ENCODE data around the gene DYNLRB1.
"Not testable (repeated sequence)": the region's sequence is repeated elsewhere in the genome, so short reads cannot be mapped to it uniquely, and the experiment has no call there.

The DYNLRB1 gene

DNA sequence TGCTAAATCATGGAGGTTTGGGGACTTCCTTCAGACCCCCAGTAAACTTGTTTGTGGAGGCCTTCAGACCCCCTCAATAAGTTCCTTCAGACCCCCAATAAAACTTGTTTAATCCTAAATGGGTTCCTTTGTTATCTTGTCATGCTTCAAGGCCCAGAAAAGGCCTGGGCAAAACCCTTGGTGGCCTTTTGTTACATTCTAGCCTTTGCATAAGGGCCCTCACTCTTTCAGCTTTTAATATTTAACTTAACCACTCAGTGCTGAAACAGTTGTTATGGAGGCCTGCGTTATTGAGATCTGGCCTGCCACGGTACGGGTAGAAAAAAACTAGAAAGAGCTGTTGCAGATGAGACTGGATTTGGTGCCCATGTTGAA is 4.3 kb upstream of the DYNLRB1 start:
- no peak for DNase-seq (ENCODE audit: low read depth in 2 of 2, low spot score in 1 of 2)

DNA sequence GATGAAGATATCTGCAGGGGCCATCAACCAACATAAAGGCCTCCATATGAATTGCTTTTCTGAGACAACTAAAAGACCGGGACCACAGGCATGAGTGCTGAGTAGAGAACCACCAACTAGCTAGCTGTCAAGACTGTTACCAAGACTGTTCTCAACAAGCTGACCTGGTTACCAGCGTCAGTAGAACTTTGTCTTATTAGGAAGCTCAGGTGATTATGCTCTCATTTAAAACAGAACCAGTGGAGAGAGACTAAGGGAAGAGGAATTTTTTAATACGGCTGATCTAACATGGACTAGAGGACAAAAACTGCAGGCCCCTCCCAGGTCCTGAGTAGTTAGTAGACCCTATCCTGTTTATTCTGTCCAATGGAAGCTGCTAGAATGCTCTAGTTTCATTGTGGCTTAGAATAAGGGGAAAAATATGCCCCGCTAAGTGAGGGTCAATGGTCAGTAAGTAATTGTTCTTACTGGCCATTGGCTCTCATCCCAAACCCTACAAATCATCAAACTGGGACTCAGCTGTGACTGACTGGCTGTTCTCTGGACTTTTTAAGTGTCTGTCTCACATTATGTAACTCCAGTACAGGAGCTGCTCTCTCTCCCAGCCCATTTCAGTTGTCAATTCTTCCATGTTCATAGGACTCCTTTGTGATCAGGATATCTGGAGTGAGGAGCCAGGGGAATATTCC is 3.8 kb upstream of the DYNLRB1 start:
- no peak for DNase-seq (ENCODE audit: low read depth in 2 of 2, low spot score in 1 of 2)

DNA sequence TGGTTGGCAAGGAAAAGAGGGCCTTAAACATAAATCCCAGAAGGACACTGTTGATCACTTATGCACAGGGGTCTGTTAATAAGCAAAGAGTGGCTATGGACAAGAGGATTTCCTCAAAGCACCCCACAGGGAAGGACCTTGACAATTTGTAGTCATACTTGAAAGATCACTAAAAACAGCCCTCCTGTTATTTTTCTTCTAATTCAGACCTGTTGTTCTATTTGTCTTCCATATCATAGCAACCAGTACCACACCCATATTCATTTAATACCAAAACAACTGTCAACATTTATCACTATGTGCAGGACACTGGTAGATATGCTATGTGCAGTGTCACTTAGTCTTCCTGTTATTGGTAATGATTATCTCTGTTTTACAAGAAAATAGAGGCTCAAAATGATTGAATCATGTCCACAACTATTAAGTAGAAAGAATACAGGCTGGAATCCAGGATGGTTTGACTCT is 3.2 kb upstream of the DYNLRB1 start:
- DNase-seq (ENCODE audit: low read depth in 2 of 2, low spot score in 1 of 2) = no peak

DNA sequence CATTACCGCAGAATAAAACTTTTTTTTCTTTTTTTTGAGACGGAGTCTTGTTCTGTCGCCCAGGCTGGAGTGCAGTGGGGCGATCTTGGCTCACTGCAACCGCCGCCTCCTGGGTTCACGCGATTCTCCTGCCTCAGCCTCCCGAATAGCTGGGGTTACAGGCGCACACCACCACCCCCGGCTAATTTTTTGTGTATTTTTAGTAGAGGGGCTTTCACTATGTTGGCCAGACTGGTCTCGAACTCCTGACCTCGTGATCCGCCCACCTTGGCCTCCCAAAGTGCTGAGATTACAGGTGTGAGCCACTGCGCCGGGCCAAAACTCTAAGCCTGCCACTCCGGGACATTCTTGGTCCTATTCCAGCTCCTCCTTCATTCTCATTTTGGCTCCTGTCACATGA is 2.2 kb upstream of the DYNLRB1 start:
- not testable (repeated sequence) for DNase-seq (ENCODE audit: low read depth in 2 of 2, low spot score in 1 of 2)

DNA sequence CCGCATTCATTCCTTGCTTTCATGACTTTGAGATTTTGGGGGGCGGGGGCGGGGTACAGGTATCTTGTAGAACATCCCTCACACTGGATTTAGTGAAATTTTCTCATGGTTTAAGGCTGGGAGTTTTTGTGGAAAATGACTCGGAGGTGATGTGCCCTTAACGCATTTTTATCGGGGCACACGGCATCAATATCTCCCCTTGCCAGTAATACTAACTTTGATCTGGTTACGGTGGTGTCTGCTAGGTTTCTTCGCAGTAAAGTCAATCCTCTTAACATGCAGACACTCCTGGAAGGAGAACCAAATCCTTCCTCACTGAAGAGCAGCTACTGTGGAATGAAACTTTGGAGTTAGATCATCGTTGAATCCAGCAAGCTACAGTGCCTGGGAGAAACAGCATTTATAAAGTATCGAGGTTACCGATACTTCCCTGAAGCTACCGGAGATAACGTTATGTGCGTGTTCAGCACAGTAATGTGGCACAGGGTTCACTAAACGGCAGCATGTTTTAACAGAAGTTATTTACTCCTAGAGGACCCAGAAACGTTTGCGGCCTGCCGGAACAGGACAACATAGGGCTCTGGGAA is 1.2 kb upstream of the DYNLRB1 start:
- DNase-seq (ENCODE audit: low read depth in 2 of 2, low spot score in 1 of 2) = no peak

DNA sequence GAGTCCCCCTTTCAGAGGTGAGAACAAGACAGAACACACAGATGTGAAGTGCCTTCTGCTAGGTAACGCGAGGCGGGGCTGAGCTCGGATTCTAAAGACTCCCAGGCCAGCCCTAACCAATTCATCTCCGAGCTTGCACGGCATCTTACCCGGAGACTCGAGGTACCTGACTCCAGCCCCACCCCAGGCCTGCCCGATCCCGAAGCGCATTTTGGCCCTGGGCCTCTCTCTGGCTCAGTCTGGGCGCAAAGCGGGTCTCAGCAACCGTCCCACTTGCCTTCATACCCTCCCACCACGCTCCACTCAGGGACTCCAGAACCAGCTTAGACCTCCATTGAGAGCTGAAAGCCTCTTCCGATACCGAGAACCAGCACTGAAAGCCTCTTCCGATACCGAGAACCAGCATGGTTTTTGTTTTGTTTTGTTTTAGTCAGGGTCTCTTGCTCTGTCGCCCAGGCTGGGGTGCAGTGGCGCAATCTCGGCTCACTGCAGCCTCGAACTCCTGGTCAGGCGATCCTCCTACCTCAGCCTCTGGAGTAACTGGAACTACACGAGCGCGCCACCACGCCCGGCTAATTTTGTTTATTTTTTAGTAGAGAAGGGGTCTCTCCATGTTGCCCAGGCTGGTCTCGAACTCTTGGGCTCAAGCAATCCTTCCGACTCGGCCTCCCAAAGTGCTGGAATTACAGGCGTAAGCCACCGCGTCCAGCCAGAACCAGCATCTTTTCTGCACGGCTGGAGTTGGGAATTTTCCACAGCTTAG is 557 bp upstream of the DYNLRB1 start:
- DNase-seq (ENCODE audit: low read depth in 2 of 2, low spot score in 1 of 2) = peak; percentile 28 to 37

DNA sequence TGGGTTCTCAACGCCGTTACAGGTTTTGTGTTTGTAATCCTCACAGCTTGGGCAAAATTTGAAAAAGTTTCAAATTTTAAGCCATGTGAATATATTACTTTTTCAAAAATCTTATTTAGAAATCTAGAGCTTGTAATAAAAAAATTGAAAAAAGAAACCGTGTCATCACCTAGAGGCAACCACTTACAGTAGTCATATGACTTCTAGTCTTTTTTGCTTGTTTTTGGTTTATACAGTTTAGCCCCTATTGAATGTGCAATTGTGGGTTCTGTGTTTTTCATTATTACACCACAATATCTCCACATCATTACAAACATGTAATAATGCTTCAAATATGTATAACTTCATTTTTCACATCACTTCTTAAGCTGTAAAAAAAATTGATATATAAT is 888 bp downstream of the DYNLRB1 start:
- no peak for DNase-seq (ENCODE audit: low read depth in 2 of 2, low spot score in 1 of 2)

DNA sequence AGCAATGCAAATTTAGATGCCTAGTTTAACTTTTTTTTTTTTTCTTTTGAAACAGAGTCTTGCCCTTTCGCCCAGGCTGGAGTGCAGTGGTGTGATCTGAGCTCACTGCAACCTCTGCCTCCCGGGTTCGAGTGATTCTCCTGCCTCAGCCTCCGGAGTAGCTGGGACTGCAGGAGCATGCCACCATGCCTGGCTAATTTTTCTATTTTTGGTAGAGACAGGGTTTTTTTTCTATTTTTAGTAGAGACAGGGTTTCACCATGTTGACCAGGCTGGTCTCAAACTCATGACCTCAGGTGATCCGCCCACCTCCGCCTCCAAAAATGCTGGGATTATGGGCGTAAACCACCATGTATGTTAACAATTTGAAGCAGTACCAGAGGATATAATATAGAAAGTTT is 2.6 kb downstream of the DYNLRB1 start:
- not testable (repeated sequence) for DNase-seq (ENCODE audit: low read depth in 2 of 2, low spot score in 1 of 2)

DNA sequence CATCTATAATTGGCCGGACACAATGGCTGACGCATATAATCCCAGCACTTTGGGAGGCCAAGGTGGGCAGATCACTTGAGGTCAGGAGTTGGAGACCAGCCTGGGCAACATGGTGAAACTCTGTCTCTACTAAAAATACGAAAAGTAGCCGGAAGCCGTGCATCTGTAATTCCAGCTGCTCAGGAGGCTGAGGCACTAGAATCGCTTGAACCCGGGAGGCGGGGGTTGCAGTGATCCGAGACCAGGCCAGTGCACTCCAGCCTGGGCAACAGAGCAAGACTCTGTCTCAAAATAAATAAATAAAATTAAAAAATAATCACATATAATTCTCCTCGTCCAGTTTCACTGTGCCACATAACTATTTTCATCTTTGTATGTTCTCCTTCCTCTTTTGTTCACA is 3.6 kb downstream of the DYNLRB1 start:
- not testable (repeated sequence) for DNase-seq (ENCODE audit: low read depth in 2 of 2, low spot score in 1 of 2)

DNA sequence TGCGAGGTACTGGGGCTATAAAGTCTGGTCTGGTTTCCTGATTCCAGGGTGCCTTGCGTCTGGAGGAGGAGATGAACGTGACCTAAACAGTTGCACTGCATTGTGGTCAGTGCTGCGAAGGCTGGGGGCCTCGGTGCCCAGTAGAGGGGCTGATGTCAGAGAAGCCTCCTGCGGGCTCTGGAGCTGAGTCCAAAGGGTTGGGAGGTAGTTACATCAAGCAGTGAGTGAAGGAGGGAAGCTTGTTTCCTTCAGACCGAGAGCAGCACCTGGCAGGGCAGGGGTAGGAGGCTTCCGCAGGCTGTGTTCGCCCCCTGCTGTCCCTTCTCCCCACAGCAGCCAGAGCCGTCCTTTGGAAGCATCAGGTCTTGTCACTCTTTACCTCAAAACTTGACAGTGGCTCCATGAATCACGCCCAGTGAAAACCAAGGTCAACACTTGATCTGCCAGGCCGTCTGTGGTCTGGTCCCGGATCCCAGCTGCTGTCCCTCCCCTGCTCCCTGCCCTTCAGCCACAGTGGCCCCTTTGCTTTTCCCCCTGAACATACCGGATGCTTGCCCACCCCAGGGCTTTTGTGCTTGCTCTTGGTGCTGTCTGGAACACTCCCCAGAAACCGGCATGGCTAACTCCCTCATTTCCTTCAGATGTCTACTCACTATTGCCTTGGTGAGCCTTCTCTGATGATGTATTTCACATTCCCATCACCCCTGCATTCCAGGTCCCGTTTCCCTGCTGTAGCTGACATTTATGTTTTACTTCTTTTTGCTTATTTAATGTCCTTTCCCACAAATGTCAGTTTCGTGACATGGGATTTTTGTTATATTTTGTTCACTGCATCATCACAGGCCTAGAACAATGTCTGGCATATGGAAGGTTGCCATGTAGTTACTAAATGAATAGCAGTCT is 7.0 kb downstream of the DYNLRB1 start:
- DNase-seq (ENCODE audit: low read depth in 2 of 2, low spot score in 1 of 2) = no peak

DNA sequence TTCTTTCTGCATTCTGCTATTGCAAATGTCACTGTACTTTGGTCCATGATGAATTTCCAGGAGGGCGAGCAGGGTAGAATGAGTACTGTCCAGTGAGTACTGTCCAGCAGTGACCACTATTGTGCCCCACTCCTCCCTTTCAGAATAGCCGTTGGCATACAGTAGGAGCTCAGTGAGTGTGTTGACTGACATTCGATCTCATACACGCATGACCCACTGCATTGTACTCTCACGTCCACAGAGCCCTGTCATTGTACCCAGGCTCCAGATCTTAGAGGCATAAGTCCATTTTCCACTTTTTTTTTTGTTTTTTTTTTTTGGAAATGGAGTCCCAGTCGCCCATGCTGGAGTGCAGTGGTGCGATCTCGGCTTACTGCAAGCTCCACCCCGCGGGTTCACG is 8.2 kb downstream of the DYNLRB1 start:
- no peak for DNase-seq (ENCODE audit: low read depth in 2 of 2, low spot score in 1 of 2)

DNA sequence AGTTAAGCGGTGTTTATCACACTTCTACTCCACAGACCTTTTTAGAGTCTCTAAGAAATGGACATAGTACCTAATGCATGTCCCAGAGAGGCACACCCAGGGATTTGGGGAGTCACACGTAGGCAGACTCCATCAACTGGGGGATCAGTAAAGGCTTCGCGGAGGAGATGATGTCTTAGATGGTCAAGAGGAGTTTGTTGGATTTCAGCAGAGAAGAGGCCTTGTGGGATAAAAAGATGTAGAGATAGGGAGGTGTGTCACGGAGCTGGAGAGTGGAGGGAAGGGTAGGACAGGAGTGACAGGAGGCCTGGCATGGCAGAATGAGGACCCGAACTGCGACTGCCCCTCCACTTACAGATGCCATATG is 9.1 kb downstream of the DYNLRB1 start:
- no peak for DNase-seq (ENCODE audit: low read depth in 2 of 2, low spot score in 1 of 2)

DNA sequence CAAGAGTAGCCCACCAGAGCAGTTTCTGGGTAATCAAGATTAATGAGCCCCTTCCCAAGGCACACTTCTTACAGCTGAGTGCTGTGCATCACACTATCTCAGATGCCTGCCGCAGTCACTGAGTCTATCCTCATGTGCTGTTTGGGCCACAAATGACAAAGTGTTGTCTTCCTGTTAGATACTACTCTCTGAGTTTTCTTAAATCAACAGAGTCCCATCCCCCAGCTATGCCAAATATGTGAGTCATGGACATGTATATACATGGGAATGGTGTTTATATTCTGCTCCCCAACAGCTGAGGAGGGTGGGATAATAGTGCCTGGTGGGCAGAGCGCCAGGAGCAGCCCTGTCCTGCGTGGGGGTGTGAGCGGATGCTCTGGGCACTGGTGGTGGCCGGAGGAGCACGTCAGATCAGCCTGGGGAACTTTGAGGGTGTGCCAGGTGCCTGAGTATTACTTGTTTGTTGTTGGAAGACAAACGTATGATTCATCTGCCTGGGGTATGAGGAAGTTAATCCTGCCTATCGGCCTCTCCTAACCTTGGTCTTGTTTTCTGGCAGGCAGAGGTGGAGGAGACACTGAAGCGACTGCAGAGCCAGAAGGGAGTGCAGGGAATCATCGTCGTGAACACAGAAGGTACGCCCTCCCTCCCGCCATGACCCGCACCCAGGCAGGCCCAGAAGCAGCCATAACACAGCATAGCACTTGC is 9.6 kb downstream of the DYNLRB1 start:
- DNase-seq (ENCODE audit: low read depth in 2 of 2, low spot score in 1 of 2) = no peak

DNA sequence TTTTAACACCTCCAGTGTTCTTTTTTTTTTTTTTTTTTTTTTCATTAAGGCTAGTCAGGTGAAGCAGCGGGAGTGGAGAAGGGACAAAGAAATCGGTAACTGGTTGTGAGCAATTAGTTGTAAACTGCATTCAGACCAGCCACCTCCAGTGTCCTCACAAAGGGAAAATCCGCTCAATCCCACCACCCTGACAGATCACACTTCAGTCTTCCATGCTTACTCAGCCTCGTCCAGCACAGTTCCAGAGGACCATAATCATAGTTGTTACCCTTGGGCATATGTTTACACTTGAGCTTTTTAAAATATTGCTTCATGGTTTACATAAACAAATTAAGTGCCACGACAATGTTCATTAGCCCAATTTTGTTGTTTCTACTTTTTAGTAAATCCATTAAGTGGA is 10.2 kb downstream of the DYNLRB1 start:
- no peak for DNase-seq (ENCODE audit: low read depth in 2 of 2, low spot score in 1 of 2)

DNA sequence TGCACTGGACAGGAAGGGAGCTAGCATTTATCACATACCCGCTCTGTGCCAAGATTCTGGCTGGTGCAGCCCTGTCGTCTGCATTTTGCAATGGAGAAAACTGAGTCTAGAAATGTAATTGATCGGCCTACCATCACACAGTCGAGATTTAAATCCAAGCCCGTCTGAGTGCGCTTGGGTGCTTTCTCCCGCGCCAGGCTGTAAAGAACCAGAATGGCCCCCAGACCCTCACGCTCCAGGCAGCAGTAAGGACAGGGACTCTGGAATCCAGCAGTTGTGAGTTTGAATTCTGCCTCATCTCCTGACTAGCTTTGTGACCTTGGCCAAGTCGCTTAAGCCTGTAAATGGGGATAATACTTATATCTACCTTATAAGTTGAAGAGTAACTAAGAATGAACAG is 10.8 kb downstream of the DYNLRB1 start:
- no peak for DNase-seq (ENCODE audit: low read depth in 2 of 2, low spot score in 1 of 2)

DNA sequence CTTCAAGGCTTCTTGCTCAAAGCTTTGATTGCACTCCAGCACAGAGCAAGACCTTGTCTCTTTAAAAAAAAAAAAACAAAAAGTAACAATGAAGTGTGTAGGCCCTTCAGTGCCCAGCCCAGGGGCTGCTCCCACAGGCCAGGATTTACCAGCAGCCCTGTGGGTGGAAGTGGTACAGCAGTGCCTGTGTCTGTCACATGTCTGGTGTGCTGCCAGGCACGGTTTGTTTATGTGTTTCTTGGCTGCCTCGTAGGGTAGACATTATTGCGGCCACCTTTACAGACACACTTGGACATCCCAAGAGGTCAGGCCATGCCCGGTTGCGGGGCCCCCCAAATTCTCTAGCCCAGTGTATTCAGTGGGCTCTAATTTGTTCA is 12.7 kb downstream of the DYNLRB1 start:
- no peak for DNase-seq (ENCODE audit: low read depth in 2 of 2, low spot score in 1 of 2)

DNA sequence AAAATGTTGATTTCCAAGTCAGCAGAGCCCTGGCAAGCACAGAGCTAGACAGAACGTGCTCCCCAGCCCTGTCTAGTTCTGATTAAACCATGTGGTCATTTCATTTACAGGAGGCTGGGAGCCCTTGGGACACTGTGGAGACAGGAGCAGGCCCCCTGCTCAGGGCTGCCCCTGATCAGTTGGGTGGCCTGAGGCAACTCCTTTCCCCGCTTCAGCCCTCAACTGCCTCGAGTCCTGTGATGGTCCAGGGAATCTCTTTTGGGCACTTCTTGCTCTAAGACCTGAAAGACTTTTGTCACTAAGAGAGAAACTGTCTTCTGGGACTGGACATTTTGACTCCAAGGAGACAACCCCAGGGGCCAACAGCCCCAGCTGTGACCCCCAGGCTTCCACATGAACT is 13.5 kb downstream of the DYNLRB1 start:
- no peak for DNase-seq (ENCODE audit: low read depth in 2 of 2, low spot score in 1 of 2)

DNA sequence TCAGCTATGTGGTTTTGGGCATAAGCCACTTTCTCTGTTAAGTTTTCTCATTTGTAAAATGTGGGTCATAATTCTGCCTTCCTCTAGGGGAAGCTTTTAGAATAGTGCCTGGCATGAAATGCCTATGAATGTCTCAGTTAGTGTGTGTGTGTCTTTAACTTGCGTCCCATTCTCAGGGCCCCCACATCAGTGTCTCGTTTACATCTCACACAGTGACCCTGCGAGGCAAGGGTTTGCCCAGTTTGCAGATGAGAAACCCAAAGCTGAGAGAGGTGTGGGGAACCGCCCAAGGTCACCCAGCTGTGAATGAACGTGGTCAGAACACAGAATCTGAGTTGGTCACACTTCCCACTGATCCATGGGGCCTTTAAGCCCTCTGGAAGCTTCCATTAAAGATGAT is 14.1 kb downstream of the DYNLRB1 start:
- DNase-seq (ENCODE audit: low read depth in 2 of 2, low spot score in 1 of 2) = no peak

DNA sequence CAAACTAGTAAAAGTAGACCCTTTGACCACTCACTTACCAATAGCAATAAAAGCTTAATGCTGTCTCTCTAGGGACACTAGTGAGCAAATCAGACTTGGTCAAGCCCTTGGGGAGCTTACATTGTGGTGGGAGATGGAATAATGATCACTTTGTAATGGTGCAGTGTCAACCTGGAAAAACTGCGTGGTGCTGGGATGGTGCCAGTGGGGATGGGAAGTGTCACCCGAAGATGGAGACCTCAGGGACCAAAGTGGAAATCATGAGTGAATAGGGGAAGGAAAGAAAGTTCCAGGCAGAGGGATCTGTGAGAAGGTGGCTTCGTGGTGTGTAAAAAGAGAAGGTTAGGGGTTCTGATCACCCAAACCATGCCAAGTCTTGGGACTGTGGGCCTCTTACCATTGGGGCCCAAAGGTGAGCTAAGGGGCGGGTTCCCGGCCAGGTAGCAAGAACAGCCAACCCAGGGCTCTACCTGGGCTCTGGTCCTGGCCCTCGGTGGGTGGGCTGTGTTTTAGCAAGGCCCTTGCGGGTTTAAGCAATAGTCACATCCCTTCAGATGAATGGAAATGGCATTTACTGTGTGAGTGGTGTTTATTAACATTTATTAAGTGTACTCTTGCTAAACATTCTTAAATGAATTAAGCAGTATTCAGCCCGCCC is 15.5 kb downstream of the DYNLRB1 start:
- no peak for DNase-seq (ENCODE audit: low read depth in 2 of 2, low spot score in 1 of 2)

DNA sequence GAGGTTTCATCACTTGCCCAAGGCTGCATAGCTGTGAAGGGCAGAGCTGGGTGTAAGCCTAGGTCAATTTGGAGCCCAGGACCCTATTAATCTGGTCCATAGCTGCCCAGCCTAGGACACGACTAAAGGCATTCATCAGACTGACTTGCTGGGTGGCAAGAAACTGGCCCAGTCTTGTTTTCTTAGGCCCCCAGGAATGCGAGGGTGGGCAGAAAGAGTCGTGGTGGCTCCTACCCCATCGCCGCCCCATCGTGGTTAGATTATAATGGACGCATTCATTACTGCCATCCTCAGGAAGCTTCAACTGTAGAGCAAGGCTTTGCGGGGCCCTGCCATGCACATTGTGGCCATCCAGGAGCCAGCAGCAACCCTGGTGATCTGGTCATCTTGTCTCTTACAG is 16.1 kb downstream of the DYNLRB1 start:
- no peak for DNase-seq (ENCODE audit: low read depth in 2 of 2, low spot score in 1 of 2)

Measured in stimulated activated CD8-positive, alpha-beta memory T cell treated with anti-CD3 and anti-CD28 coated beads, Interleukin-4, amount 100 ng/mL, for 1 hour (primary cell).